ENCODE data around the gene CABS1. TPM values are rescaled to one million over a fixed set of nuclear protein-coding genes. Genes with fewer than 3 reads are reported as not detected.

CABS1 gene
- total RNA-seq, 1 donor from 2014 or later: not detected

DNA sequence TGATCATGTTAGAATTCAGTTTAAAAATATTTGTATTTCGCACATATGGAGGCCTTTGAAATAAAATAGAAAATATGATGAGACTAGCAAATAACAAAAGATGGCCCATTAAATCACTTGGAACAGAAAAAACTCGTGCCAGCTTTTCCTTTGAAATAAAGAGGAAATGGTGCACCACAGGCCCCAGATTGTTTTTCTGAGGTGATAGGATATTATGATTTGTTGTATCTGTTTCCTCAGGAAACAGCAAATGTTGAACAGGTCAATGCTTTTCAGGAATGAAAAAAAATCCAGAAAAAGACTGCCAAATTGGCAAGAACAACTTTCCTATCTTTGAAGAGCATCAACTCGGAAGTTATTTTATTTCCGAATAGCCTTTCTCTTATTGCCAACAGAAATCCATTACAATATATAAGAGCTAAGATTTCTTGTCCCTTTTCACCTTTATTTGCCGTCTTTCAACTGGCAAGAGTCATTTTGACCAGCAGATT, 48.0 kb downstream of the CABS1 start, which contains the start of gene SMR3B:
Gene SMR3B (plus strand): TSS at position 441 of the 491 bp plus-strand sequence. CDS start 1,380 bp downstream, outside the sequence.
- DNase-seq (ENCODE audit: low spot score): no peak

Other genes starting within 250 kb of the CABS1 start
- not detected for gene PRR27, start 180.7 kb upstream of the CABS1 start, total RNA-seq
- not detected for gene ODAM, start 139.3 kb upstream of the CABS1 start, total RNA-seq
- gene FDCSP, start 108.9 kb upstream of the CABS1 start, total RNA-seq: not detected
- not detected for gene CSN3, start 92.4 kb upstream of the CABS1 start, total RNA-seq
- gene SMR3A, start 25.8 kb downstream of the CABS1 start, total RNA-seq: not detected
- gene SMR3B, start 48.1 kb downstream of the CABS1 start, total RNA-seq: not detected
- not detected for gene OPRPN, start 63.0 kb downstream of the CABS1 start, total RNA-seq
- not detected for gene MUC7, start 137.2 kb downstream of the CABS1 start, total RNA-seq
- not detected for gene AMTN, start 183.6 kb downstream of the CABS1 start, total RNA-seq

Measured in ureter (tissue), 1 donor.